B cell (primary cell): ENCODE measurements around the gene CORO2A. TPM values are rescaled to one million over a fixed set of nuclear protein-coding genes. Genes with fewer than 3 reads are reported as not detected.

Experiments used
- ATAC-seq: fragments of 200-7000 bp; cut with Tn5 transposase; one replicate; pipeline ENCODE4 v1.10.0; 2021; ENCODE audit warnings: low read depth, mild to moderate bottlenecking, moderate number of reproducible peaks, moderate library complexity
- CTCF ChIA-PET: fragments of 350-600 bp; sonication (Branson Sonifier 250); formaldehyde crosslinking; loops from one replicate; lab custom pipeline; 2021; ENCODE audit warnings: antibody characterized with exemption, inconsistent platforms; lab: Charles Lee
- POLR2A ChIA-PET: fragments of 350-600 bp; sonication (Branson Sonifier 250); formaldehyde crosslinking; loops from one replicate; lab custom pipeline; 2021; ENCODE audit warnings: antibody characterized with exemption; lab: Charles Lee
- DNase-seq: peaks from one replicate; pipeline ENCODE4 v3.0.0; 2013
- H2AFZ ChIP-seq: 2 replicates; pipeline ENCODE4 v1.6.1; 2012; ENCODE audit warnings: mild to moderate bottlenecking, low read depth, low read length; ENCODE audit not compliant: insufficient read depth, poor library complexity, severe bottlenecking
- H3K27ac ChIP-seq, 2 donors: 1 replicate in 1 of 2; 2 replicates in 1 of 2; pipeline ENCODE4 v1.5.1; 2012 to 2013; ENCODE audit warnings: low read length in 2 of 2, mild to moderate bottlenecking in 2 of 2, moderate library complexity in 1 of 2
- H3K27me3 ChIP-seq, 4 experiments: fragments of 200-600 bp in 1 of 4; sonication (generic) in 1 of 4; replicated peaks in 1 of 4; 1 replicate in 2 of 4; 2 replicates in 2 of 4; pipeline versions ENCODE4 v1.6.1 to v1.7.0; 2013 to 2016; ENCODE audit warnings: low read length in 3 of 4, mild to moderate bottlenecking in 2 of 4, mixed read lengths in 1 of 4, moderate library complexity in 1 of 4; ENCODE audit not compliant: insufficient read depth in 4 of 4, control insufficient read depth in 3 of 4; ENCODE audit errors: control extremely low read depth in 1 of 4
- H3K36me3 ChIP-seq, 2 experiments: replicated peaks in 1 of 2; 1 replicate in 1 of 2; 2 replicates in 1 of 2; pipeline versions ENCODE4 v1.6.1 to v1.7.1; 2013; ENCODE audit warnings: low read length in 1 of 2; ENCODE audit not compliant: insufficient read depth in 2 of 2, control insufficient read depth in 1 of 2; ENCODE audit errors: control extremely low read depth in 1 of 2, extremely low read depth in 1 of 2
- H3K4me1 ChIP-seq, 2 donors: fragments of 200-600 bp in 1 of 2; sonication (generic) in 1 of 2; 1 replicate in 1 of 2; 2 replicates in 1 of 2; pipeline versions ENCODE4 v1.5.1 to v1.6.1; 2013 to 2017; ENCODE audit warnings: low read length in 2 of 2; ENCODE audit not compliant: control insufficient read depth in 2 of 2, insufficient read depth in 2 of 2
- H3K4me2 ChIP-seq: replicated peaks from 2 replicates; pipeline ENCODE3; 2012; ENCODE audit warnings: mild to moderate bottlenecking, low read depth, low read length; ENCODE audit not compliant: poor library complexity, severe bottlenecking
- H3K4me3 ChIP-seq, 5 experiments: fragments of 200-600 bp in 1 of 5; sonication (generic) in 1 of 5; 1 replicate in 3 of 5; 2 replicates in 2 of 5; pipeline versions ENCODE4 v1.5.1 to v1.7.0; 2011 to 2016; ENCODE audit warnings: low read length in 4 of 5, mild to moderate bottlenecking in 4 of 5, low read depth in 2 of 5, control low read depth in 1 of 5, moderate library complexity in 1 of 5; ENCODE audit not compliant: insufficient read depth in 1 of 5; ENCODE audit errors: control extremely low read depth in 1 of 5, extremely low read depth in 1 of 5
- H3K79me2 ChIP-seq: fragments of 200-600 bp; sonication (generic); one replicate; pipeline ENCODE4 v1.6.0; 2016; ENCODE audit warnings: low read length; ENCODE audit not compliant: control insufficient read depth, insufficient read depth
- H3K9ac ChIP-seq: fragments of 200-600 bp; sonication (generic); 2 replicates; pipeline ENCODE4 v1.6.1; 2017; ENCODE audit warnings: mild to moderate bottlenecking, low read length, moderate library complexity
- H3K9me3 ChIP-seq, 3 donors: one replicate each; pipeline versions ENCODE4 v1.6.1 to v1.7.1; 2013; ENCODE audit warnings: low read length in 2 of 3; ENCODE audit not compliant: control insufficient read depth in 2 of 3, insufficient read depth in 1 of 3; ENCODE audit errors: control extremely low read depth in 1 of 3
- H4K20me1 ChIP-seq: 2 replicates; pipeline ENCODE4 v1.6.0; 2012; ENCODE audit warnings: mild to moderate bottlenecking, low read length; ENCODE audit not compliant: insufficient read depth, control insufficient read depth, poor library complexity, severe bottlenecking
- H3K27ac Mint-ChIP-seq: one replicate; pipeline ENCODE4 v1.8.0; 2021; ENCODE audit warnings: mixed read lengths
- H3K27me3 Mint-ChIP-seq: one replicate; pipeline ENCODE4 v1.8.0; 2021; ENCODE audit warnings: mixed read lengths
- H3K4me1 Mint-ChIP-seq: one replicate; pipeline ENCODE4 v1.8.0; 2021; ENCODE audit warnings: mixed read lengths
- H3K4me3 Mint-ChIP-seq: one replicate; pipeline ENCODE4 v1.8.0; 2021; ENCODE audit warnings: mixed read lengths
- H3K9me3 Mint-ChIP-seq: one replicate; pipeline ENCODE4 v1.8.0; 2022; ENCODE audit warnings: mixed read lengths; ENCODE audit not compliant: insufficient read depth
- EZH2 ChIP-seq: IDR thresholded peaks from 2 replicates; pipeline ENCODE4 v1.6.1; 2012; ENCODE audit warnings: borderline replicate concordance, low read depth, mild to moderate bottlenecking, moderate library complexity, low read length; ENCODE audit not compliant: insufficient read depth, poor library complexity, severe bottlenecking
- WGBS: methylation state at CpG from one replicate; pipeline ENCODE4 v1.1.5; 2013; ENCODE audit warnings: missing lambda C conversion rate; ENCODE audit not compliant: insufficient coverage; 5-methylcytosine and 5-hydroxymethylcytosine counted together
- intact Hi-C: fragments of 100-400 bp; cut with micrococcal nuclease; formaldehyde crosslinking; loops from one replicate; pipeline ENCODE4 v1.10.0; 2022
- polyA plus RNA-seq: library from polyadenylated mRNA; depleted of rRNA; stranded (reverse); fragments of >200 nt; gene quantifications from 2 replicates; pipeline ENCODE4 v1.2.3, GENCODE V29; 2012
- total RNA-seq, 2 donors: library from RNA; stranded (reverse); fragments of 120-200 nt in 1 of 2; gene quantifications; 1 replicate in 1 of 2; 2 replicates in 1 of 2; pipeline versions ENCODE4 v1.2.3 to v1.2.4, GENCODE V29; 2013 to 2022
- TF ChIP-seq, protein P1 (sequence below): fragments of 200-600 bp; IDR thresholded peaks from one replicate; pipeline ENCODE4 v1.8.0; 2022; ENCODE audit warnings: antibody characterized with exemption, mild to moderate bottlenecking

The CORO2A gene
- total and polyA plus RNA-seq, 2 donors (not counting 1 experiment from before 2014, with no cell fraction given), result 1.1 to 2.0 TPM

DNA sequence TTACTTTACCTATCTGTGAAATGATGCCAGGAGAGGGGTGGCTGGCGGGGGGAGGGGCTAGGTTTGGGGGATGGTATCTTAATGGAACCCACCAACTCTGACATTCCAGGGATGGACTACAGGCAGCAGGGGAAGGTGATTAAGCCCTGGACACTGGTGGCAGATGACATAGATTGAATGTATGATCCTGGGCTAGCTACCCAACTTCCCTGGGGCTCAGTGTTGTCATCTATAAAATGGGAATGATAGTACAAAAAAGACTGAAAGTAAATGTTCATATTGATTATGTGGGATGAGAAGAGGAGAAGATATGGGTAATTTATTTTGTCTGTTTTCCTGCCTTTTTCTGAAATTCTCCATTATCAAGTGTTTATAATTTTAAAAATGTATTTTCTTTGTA, 6.2 kb downstream of the CORO2A start:
- Mint-ChIP-seq H3K4me3 (no peak overlapping the region), H3K27me3 (no peaks in the 10 kb centered on the region), H3K27ac (no peak overlapping the region), H3K9me3 (no peaks in the 10 kb centered on the region), H3K4me1 (peaks cover under 1% of the 10 kb centered on the region)
- DNase-seq (no peak), ATAC-seq (no peak)
- no peak overlapping the region for H3K4me3 ChIP-seq
- no CpG with 5 or more reads among the region's 1 CpG for WGBS
- no peaks in the 10 kb centered on the region for H3K79me2 ChIP-seq
- ChIA-PET CTCF (interaction anchor here (1.3 kb wide), 1 partner anchor 19 kb away, joined by 3 read pairs; no protein-coding TSS in a partner anchor), POLR2A (no interaction called here)
- intact Hi-C loops, result no loop called here
- no peak overlapping the region for H2AFZ ChIP-seq
- H3K9ac ChIP-seq, result no peak overlapping the region
- H3K27ac ChIP-seq, result no peak overlapping the region
- peaks cover 0 to 4% (median 0%) of the 10 kb centered on the region in 3 donors for H3K9me3 ChIP-seq
- no peak overlapping the region for H3K4me2 ChIP-seq
- H3K27me3 ChIP-seq, result peaks cover 0 to under 1% (median 0%) of the 10 kb centered on the region in 4 experiments
- peaks cover 0 to under 1% of the 10 kb centered on the region in 2 donors for H3K4me1 ChIP-seq
- H3K36me3 ChIP-seq, result no peaks in the 10 kb centered on the region
- no peaks in the 10 kb centered on the region for H4K20me1 ChIP-seq
- no peak for TF ChIP-seq EZH2
- TF ChIP-seq, protein P1, sequence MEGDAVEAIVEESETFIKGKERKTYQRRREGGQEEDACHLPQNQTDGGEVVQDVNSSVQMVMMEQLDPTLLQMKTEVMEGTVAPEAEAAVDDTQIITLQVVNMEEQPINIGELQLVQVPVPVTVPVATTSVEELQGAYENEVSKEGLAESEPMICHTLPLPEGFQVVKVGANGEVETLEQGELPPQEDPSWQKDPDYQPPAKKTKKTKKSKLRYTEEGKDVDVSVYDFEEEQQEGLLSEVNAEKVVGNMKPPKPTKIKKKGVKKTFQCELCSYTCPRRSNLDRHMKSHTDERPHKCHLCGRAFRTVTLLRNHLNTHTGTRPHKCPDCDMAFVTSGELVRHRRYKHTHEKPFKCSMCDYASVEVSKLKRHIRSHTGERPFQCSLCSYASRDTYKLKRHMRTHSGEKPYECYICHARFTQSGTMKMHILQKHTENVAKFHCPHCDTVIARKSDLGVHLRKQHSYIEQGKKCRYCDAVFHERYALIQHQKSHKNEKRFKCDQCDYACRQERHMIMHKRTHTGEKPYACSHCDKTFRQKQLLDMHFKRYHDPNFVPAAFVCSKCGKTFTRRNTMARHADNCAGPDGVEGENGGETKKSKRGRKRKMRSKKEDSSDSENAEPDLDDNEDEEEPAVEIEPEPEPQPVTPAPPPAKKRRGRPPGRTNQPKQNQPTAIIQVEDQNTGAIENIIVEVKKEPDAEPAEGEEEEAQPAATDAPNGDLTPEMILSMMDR, result no peak

DNA sequence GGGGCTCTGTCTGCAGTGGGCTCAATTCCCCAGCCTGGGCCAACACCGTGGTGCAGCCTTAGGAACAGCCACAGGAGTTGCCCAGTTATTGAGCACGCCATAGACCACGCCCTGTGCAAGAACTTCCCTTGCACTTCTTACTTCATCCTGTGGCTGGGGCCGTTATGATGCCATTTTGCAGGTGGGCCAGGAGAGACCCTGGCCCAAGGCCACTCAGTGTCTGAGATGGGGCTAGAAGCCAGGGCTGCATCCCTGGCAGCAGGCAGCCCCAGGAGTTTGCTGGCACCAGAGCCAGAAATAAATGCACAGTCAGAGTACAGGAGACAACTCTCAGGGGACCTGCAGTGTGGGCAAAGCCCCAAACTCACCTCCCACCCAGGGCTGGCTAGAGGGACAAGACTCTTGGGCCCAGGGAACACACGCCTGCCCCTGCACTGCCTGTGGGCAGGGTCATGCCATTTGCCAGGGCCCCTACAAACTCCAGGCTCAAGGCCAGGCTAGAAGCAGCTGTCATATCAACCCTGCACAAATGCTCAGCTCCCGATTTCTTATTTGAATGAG, 6.7 kb downstream of the CORO2A start:
- no peak for TF ChIP-seq EZH2
- TF ChIP-seq, protein P1, result no peak
- POLR2A ChIA-PET, result no interaction called here
- Histone ChIP-seq H4K20me1 (no peaks in the 10 kb centered on the region), H2AFZ (no peak overlapping the region), H3K27ac (no peak overlapping the region), H3K79me2 (no peaks in the 10 kb centered on the region), H3K4me2 (no peak overlapping the region), H3K4me1 (no peaks in the 10 kb centered on the region), H3K9ac (no peak overlapping the region), H3K4me3 (no peak overlapping the region), H3K9me3 (peaks cover 0 to 4% (median 0%) of the 10 kb centered on the region in 3 donors), H3K27me3 (no peaks in the 10 kb centered on the region), H3K36me3 (no peaks in the 10 kb centered on the region)
- DNase-seq, result no peak
- intact Hi-C loops, result no loop called here
- no peaks in the 10 kb centered on the region for H3K9me3 Mint-ChIP-seq
- CTCF ChIA-PET, result interaction anchor here (1.3 kb wide), 1 partner anchor 20 kb away, joined by 3 read pairs; no protein-coding TSS in a partner anchor
- no peak for ATAC-seq
- no peaks in the 10 kb centered on the region for H3K27me3 Mint-ChIP-seq
- no peak overlapping the region for H3K4me3 Mint-ChIP-seq
- no peak overlapping the region for H3K27ac Mint-ChIP-seq
- 80% methylated on average over 5 of the region's 6 CpGs for WGBS
- H3K4me1 Mint-ChIP-seq, result no peaks in the 10 kb centered on the region
